ENCODE results near the gene CERS2.

The CERS2 gene

DNA sequence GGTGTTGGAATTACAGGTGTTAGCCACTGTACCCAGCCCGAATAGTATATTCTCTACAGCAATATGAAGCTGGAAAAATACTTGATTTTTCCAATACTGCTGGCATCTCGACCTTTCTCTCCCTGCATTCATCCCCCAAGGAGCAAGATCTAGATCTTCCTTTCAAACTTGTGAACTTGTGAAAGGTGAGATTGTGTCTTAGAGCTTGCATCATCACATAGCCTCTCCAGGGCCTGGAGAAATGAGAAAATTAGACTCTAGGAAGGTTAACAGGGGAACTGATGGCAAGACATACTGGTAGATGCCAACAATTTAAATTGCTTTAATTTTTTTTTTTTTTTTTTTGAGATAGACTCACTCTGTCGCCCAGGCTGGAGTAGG lies 35.7 kb upstream of the CERS2 start:
- no peaks in the 10 kb centered on the region for H3K36me3 ChIP-seq (ENCODE audit: insufficient read depth)
- H3K4me3 ChIP-seq (IDR thresholded peaks at IDR 0.05; ENCODE audit: insufficient read depth, low read depth, low read length): no peak overlapping the region
- H3K4me1 ChIP-seq (ENCODE audit: low read depth, poor library complexity, severe bottlenecking): peaks cover 47% of the 10 kb centered on the region
- H4K20me1 ChIP-seq (ENCODE audit: insufficient read depth): no peaks in the 10 kb centered on the region
- H3K4me2 ChIP-seq: no peak overlapping the region
- no peaks in the 10 kb centered on the region for H3K79me2 ChIP-seq (ENCODE audit: insufficient read depth, low read depth)
- no peaks in the 10 kb centered on the region for H3K27me3 ChIP-seq (ENCODE audit: insufficient read depth, low read depth)
- no peak overlapping the region for H3K9ac ChIP-seq
- no peak overlapping the region for H2AFZ ChIP-seq (ENCODE audit: low read depth)
- no peak overlapping the region for H3K27ac ChIP-seq
- TF ChIP-seq CTCF (conservative IDR thresholded peaks at IDR 0.05; ENCODE audit: low read depth, low read length): no peak

GRCh38 chr1:151009674-151010345 lies 35.2 kb upstream of the CERS2 start:
- Histone ChIP-seq H3K4me3 (IDR thresholded peaks at IDR 0.05; ENCODE audit: insufficient read depth, low read depth, low read length) (no peak overlapping the region), H3K36me3 (ENCODE audit: insufficient read depth) (no peaks in the 10 kb centered on the region), H3K4me1 (ENCODE audit: low read depth, poor library complexity, severe bottlenecking) (peaks cover 52% of the 10 kb centered on the region), H2AFZ (ENCODE audit: low read depth) (no peak overlapping the region; the same call in 1 of the 2 replicates), H3K4me2 (peak overlapping the region; percentile 73), H4K20me1 (ENCODE audit: insufficient read depth) (no peaks in the 10 kb centered on the region), H3K27ac (no peak overlapping the region), H3K79me2 (ENCODE audit: insufficient read depth, low read depth) (no peaks in the 10 kb centered on the region), H3K27me3 (ENCODE audit: insufficient read depth, low read depth) (no peaks in the 10 kb centered on the region), H3K9ac (no peak overlapping the region)
- TF ChIP-seq CTCF (conservative IDR thresholded peaks at IDR 0.05; ENCODE audit: low read depth, low read length): no peak

- H3K36me3 ChIP-seq (ENCODE audit: insufficient read depth): no peaks in the 10 kb centered on the region
- no peak for TF ChIP-seq CTCF (conservative IDR thresholded peaks at IDR 0.05; ENCODE audit: low read depth, low read length)
- H3K4me1 ChIP-seq (ENCODE audit: low read depth, poor library complexity, severe bottlenecking): peaks cover 53% of the 10 kb centered on the region
- H3K4me2 ChIP-seq: peak overlapping the region; percentile 73
- H3K4me3 ChIP-seq (IDR thresholded peaks at IDR 0.05; ENCODE audit: insufficient read depth, low read depth, low read length): peak overlapping the region; percentile 99
- no peaks in the 10 kb centered on the region for H3K79me2 ChIP-seq (ENCODE audit: insufficient read depth, low read depth)
- H3K27me3 ChIP-seq (ENCODE audit: insufficient read depth, low read depth): no peaks in the 10 kb centered on the region
- no peak overlapping the region for H3K27ac ChIP-seq
- peak overlapping the region; percentile 84 for H2AFZ ChIP-seq (ENCODE audit: low read depth)
- peak overlapping the region; percentile 65; the same call in 1 of the 2 replicates for H3K9ac ChIP-seq
- no peaks in the 10 kb centered on the region for H4K20me1 ChIP-seq (ENCODE audit: insufficient read depth)
These were observed 34.6 kb upstream of the CERS2 start for GRCh38 chr1:151009206-151009587.

- no peaks in the 10 kb centered on the region for H4K20me1 ChIP-seq (ENCODE audit: insufficient read depth)
- H3K4me1 ChIP-seq (ENCODE audit: low read depth, poor library complexity, severe bottlenecking): peaks cover 58% of the 10 kb centered on the region
- H3K9ac ChIP-seq: peak within 1 kb of the TSS; percentile 65
- no peaks in the 10 kb centered on the region for H3K79me2 ChIP-seq (ENCODE audit: insufficient read depth, low read depth)
- no peak; the same call in 1 of the 2 replicates for TF ChIP-seq CTCF (conservative IDR thresholded peaks at IDR 0.05; ENCODE audit: low read depth, low read length)
- H3K27ac ChIP-seq: peak within 1 kb of the TSS; percentile 68
- no peaks in the 10 kb centered on the region for H3K27me3 ChIP-seq (ENCODE audit: insufficient read depth, low read depth)
- peak within 1 kb of the TSS; percentile 99 for H3K4me3 ChIP-seq (IDR thresholded peaks at IDR 0.05; ENCODE audit: insufficient read depth, low read depth, low read length)
- H2AFZ ChIP-seq (ENCODE audit: low read depth): peak within 1 kb of the TSS; percentile 84
- H3K4me2 ChIP-seq: peak within 1 kb of the TSS; percentile 73
- no peaks in the 10 kb centered on the region for H3K36me3 ChIP-seq (ENCODE audit: insufficient read depth)
These were observed 33.9 kb upstream of the CERS2 start, which contains the start of gene PRUNE1 for GRCh38 chr1:151008244-151009205. TSS of gene PRUNE1 (plus strand) at chr1:151008449. CDS start at chr1:151008633, 184 bp downstream.

Measured in KMS-11 (cell line).